ENCODE measurements around the gene PPP2R2C.

Gene PPP2R2C

DNA sequence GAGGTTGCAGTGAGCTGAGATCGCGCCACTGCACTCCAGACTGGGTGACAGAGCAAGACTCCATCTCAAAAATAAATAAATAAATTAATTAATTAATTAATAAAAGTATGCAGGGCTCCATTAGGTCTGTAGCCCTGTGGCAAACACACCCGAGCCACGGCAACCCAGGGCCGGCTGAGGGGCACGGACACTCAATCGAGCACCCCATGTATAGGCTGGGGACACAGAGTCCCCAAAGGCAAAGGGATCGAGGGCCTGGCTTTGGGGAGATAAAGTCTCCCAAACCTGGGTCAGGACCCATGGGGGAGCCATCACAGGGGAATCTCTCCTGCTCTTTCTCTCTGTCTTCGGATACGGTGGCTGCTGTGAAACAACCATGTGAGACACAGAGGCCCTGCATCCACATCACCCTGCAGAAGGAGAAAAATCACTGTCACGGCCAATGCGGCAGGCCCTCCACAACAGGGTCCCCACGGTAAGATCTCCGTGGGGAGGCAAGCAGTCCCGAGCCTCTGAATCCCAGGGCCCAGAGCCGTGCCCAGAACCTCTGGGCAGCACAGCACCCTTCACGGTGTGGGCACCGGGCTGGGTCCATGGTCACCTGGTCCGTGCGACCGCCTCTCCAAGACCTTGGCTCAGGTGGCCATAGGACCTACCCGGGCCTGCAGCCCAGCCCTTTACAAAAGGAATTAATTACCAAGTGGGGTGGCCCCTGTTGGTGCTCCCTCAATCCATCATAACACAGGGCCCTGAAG lies 121.0 kb downstream of the PPP2R2C start:
- no peaks in the 10 kb centered on the region for H3K27me3 ChIP-seq
- H3K36me3 ChIP-seq, result no peaks in the 10 kb centered on the region
- no peaks in the 10 kb centered on the region for H3K9me3 ChIP-seq
- H3K4me1 ChIP-seq, result no peaks in the 10 kb centered on the region
- TF ChIP-seq, protein P1, sequence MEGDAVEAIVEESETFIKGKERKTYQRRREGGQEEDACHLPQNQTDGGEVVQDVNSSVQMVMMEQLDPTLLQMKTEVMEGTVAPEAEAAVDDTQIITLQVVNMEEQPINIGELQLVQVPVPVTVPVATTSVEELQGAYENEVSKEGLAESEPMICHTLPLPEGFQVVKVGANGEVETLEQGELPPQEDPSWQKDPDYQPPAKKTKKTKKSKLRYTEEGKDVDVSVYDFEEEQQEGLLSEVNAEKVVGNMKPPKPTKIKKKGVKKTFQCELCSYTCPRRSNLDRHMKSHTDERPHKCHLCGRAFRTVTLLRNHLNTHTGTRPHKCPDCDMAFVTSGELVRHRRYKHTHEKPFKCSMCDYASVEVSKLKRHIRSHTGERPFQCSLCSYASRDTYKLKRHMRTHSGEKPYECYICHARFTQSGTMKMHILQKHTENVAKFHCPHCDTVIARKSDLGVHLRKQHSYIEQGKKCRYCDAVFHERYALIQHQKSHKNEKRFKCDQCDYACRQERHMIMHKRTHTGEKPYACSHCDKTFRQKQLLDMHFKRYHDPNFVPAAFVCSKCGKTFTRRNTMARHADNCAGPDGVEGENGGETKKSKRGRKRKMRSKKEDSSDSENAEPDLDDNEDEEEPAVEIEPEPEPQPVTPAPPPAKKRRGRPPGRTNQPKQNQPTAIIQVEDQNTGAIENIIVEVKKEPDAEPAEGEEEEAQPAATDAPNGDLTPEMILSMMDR (IDR thresholded peaks at IDR 0.05; ENCODE audit: low read depth, low read length), result no peak
- H3K4me3 ChIP-seq (ENCODE audit: low read depth, low read length), result no peak overlapping the region
- DNase-seq, result no peak

DNA sequence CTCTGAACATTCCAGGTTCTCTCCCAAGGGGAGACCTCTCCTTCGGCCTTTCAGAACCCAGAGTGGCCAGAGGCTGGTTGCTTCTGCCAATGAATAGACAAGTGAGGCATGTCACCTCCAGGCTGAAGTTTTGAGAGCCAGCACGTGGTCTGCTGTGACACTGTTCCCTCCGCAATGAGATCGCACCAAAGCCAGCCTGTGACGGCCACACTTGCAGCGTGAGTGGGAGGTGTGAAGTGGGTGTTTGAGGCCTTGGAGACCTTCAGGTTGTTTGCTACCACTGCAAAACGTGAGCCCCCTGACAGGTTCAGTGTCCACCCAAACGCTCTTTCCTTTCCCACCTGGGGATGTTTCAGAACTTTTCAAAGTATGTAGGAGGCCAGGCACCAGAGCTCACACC lies 121.8 kb downstream of the PPP2R2C start:
- no peaks in the 10 kb centered on the region for H3K9me3 ChIP-seq
- H3K27me3 ChIP-seq, result no peaks in the 10 kb centered on the region
- no peak overlapping the region for H3K4me3 ChIP-seq (ENCODE audit: low read depth, low read length)
- no peak for DNase-seq
- TF ChIP-seq, protein P1 (IDR thresholded peaks at IDR 0.05; ENCODE audit: low read depth, low read length), result no peak
- H3K4me1 ChIP-seq, result no peaks in the 10 kb centered on the region
- no peaks in the 10 kb centered on the region for H3K36me3 ChIP-seq

DNA sequence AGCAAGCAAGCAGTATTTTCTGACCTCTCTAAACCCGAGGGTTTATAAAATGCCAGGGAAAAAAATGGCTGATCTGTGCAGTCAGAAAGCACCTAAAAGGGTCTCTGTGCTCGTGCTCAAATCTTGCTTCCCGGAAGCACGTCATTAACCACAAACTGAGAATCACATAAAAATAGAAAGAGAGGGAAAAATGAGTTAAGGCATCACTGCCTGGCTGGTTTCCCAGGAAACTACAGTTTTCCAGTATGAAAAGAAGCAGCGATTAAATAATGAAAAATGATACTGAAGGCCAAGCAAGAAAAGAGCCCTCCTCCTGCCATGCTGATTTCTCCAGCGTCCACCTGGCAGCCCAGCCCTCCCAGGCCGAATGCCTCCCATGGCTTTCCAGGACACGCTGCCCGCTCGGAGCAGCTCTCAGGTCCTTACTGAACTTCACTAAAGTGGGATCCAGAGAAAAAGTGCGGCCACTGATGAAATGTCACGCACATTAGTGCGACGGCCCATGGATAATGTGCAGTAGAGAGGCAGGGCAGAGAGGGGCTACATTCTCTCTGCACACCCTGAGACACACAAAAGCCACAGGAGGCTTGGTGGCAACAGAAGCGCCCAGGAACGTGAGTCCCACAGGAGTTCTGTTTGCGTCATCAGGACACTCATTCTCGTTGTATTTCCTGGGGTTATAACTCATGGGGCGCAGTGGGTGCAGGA lies 122.4 kb downstream of the PPP2R2C start:
- no peak overlapping the region for H3K4me3 ChIP-seq (ENCODE audit: low read depth, low read length)
- H3K4me1 ChIP-seq, result no peaks in the 10 kb centered on the region
- H3K36me3 ChIP-seq, result no peaks in the 10 kb centered on the region
- no peaks in the 10 kb centered on the region for H3K27me3 ChIP-seq
- H3K9me3 ChIP-seq, result no peaks in the 10 kb centered on the region
- TF ChIP-seq, protein P1 (IDR thresholded peaks at IDR 0.05; ENCODE audit: low read depth, low read length), result no peak
- no peak for DNase-seq

DNA sequence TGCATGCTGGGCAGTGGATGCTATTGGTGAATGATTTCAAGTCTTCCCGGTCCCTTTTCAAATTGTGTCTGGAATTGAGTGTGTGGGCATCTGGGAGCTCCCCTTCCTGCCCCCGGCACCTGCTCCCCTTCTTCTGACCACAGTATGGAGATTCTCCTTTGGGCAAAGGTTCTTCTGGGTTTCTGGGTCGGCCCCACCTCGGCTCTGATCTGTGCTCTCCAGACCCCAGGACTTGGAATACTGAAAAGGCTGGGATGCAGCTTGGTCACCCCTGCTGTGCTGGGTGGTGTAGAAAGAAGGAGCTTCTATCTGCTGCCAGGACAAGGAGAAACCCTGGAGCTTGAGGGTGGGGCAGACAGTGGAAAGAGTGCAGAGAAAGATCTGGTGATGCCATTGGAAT lies 124.0 kb downstream of the PPP2R2C start:
- DNase-seq, result no peak
- TF ChIP-seq, protein P1 (IDR thresholded peaks at IDR 0.05; ENCODE audit: low read depth, low read length), result no peak
- no peaks in the 10 kb centered on the region for H3K4me1 ChIP-seq
- H3K27me3 ChIP-seq, result no peaks in the 10 kb centered on the region
- no peaks in the 10 kb centered on the region for H3K36me3 ChIP-seq
- H3K4me3 ChIP-seq (ENCODE audit: low read depth, low read length), result no peak overlapping the region
- no peaks in the 10 kb centered on the region for H3K9me3 ChIP-seq

DNA sequence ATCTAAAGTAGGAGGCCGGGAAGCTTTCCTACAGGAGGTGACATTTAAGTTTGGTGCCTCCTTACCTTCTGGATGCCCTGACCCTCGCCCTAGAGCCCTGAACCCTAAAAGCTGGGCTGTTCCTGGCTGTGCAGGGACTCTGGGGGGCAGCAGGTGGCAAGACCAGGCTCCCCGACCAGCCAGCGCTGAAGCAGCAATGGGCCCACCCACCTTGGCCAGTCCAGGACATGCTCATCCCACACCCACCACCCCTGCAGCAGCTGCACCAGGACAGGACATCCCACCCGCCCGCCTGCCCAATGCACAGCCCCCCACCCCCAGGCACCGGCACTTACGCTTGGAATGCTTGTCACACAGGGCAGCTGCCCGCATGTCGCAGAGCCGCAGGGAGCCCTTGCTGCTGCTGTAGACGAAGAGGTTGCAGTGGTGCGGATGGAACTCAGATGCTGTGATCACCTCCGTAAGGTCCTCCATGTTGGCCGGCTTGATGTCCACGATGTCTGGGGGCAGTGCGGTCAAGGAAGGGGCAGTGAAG lies 124.8 kb downstream of the PPP2R2C start:
- TF ChIP-seq, protein P1 (IDR thresholded peaks at IDR 0.05; ENCODE audit: low read depth, low read length), result no peak
- Histone ChIP-seq H3K4me1 (peaks cover 7% of the 10 kb centered on the region; the same call in 1 of the 2 replicates), H3K9me3 (no peaks in the 10 kb centered on the region), H3K36me3 (no peaks in the 10 kb centered on the region), H3K4me3 (ENCODE audit: low read depth, low read length) (no peak overlapping the region), H3K27me3 (no peaks in the 10 kb centered on the region)
- DNase-seq, result no peak
